Amniotic epithelial cell (primary cell): ENCODE results near the gene DACH1.

Experiments
- DNase-seq: peaks from one replicate; pipeline ENCODE4 v3.0.0-alpha.2; 2010; ENCODE audit warnings: low read depth

The DACH1 gene

GRCh38 chr13:71702253-71702652, 164.8 kb downstream of the DACH1 start:
- no peak for DNase-seq

- DNase-seq: no peak
Observed at GRCh38 chr13:71701741-71702140, 165.3 kb downstream of the DACH1 start.

GRCh38 chr13:71699342-71699741, 167.7 kb downstream of the DACH1 start:
- DNase-seq: no peak

- DNase-seq: no peak
Observed at GRCh38 chr13:71695662-71696061, 171.3 kb downstream of the DACH1 start.

GRCh38 chr13:71685072-71685471, 181.9 kb downstream of the DACH1 start:
- no peak for DNase-seq

GRCh38 chr13:71681901-71682613, 184.9 kb downstream of the DACH1 start:
- no peak for DNase-seq

GRCh38 chr13:71677124-71677523, 189.9 kb downstream of the DACH1 start:
- no peak for DNase-seq

- peak; percentile 15 for DNase-seq
Observed at GRCh38 chr13:71672512-71672911, 194.5 kb downstream of the DACH1 start.

GRCh38 chr13:71663431-71663830, 203.6 kb downstream of the DACH1 start:
- no peak for DNase-seq

- DNase-seq: peak; percentile 71
Observed at GRCh38 chr13:71661921-71662320, 205.1 kb downstream of the DACH1 start.

GRCh38 chr13:71659404-71659803, 207.6 kb downstream of the DACH1 start:
- no peak for DNase-seq

- peak; percentile 84 for DNase-seq
Observed at GRCh38 chr13:71645467-71645866, 221.5 kb downstream of the DACH1 start.

- no peak for DNase-seq
Observed at GRCh38 chr13:71644579-71644978, 222.4 kb downstream of the DACH1 start.

- DNase-seq: peak; percentile 90
Observed at GRCh38 chr13:71643448-71643860, 223.6 kb downstream of the DACH1 start.

- DNase-seq: no peak
Observed at GRCh38 chr13:71638751-71639150, 228.3 kb downstream of the DACH1 start.

- peak; percentile 52 for DNase-seq
Observed at GRCh38 chr13:71634602-71635443, 232.2 kb downstream of the DACH1 start.

GRCh38 chr13:71634182-71634581, 232.8 kb downstream of the DACH1 start:
- DNase-seq: no peak

GRCh38 chr13:71632721-71633120, 234.3 kb downstream of the DACH1 start:
- no peak for DNase-seq

- DNase-seq: peak; percentile 76
Observed at GRCh38 chr13:71632206-71632605, 234.8 kb downstream of the DACH1 start.

GRCh38 chr13:71629167-71629566, 237.8 kb downstream of the DACH1 start:
- DNase-seq: no peak

GRCh38 chr13:71626421-71627117, 240.4 kb downstream of the DACH1 start:
- no peak for DNase-seq

GRCh38 chr13:71625694-71626093, 241.3 kb downstream of the DACH1 start:
- DNase-seq: peak; percentile 88
